Left ventricle myocardium superior (tissue), 1 donor: ENCODE measurements around the gene TMED1. TPM values are rescaled to one million over a fixed set of nuclear protein-coding genes. Genes with fewer than 3 reads are reported as not detected.
"Not testable (repeated sequence)": the region's sequence is repeated elsewhere in the genome, so short reads cannot be mapped to it uniquely, and the experiment has no call there.

Source experiments
- ATAC-seq: fragments of 200-7000 bp; cut with Tn5 transposase; one replicate; pipeline ENCODE4 v1.9.1; 2020; ENCODE audit warnings: mild to moderate bottlenecking, moderate library complexity
- DNase-seq: peaks from one replicate; pipeline ENCODE4 v3.0.0-alpha.2; 2020
- intact Hi-C: fragments of 100-400 bp; cut with micrococcal nuclease; formaldehyde crosslinking; loops from one replicate; pipeline ENCODE4 v1.11.0; 2022
- total RNA-seq: library from RNA; stranded (reverse); fragmentation: NEBNext Ultra II Directional; extraction: Animal tissue kit (Norgen Biotek cat#: 25700); gene quantifications from one replicate; pipeline ENCODE4 v1.2.1, GENCODE V29; 2021
- donor health status: DM: no; HTN: yes; CAD: no; lungs with severe emphysema.

TMED1 gene
- total RNA-seq, 1 donor from 2014 or later: 29.8 TPM

DNA sequence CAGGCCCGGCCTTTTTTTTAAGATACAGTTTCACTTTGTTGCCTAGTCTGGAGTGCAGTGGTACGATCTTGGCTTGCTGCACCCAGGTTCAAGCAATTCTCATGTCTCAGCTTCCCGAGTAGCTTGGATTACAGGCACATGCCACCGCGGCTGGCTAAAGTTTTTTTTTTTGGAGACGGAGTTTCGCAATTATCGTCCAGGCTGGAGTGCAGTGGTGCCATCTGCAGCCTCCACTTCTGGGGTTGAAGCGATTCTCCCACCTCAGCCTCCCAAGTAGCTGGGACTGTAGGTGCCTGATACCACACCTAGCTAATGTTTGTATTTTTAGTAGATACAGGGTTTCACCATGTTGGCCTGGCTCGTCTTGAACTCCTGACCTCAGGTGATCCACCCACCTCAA lies 30.5 kb upstream of the TMED1 start:
- DNase-seq: no peak
- ATAC-seq: no peak
- intact Hi-C loops: loop anchor here (10.0 kb wide), 1 partner anchor 152 kb away; the partner anchor contains the start of gene DNM2

DNA sequence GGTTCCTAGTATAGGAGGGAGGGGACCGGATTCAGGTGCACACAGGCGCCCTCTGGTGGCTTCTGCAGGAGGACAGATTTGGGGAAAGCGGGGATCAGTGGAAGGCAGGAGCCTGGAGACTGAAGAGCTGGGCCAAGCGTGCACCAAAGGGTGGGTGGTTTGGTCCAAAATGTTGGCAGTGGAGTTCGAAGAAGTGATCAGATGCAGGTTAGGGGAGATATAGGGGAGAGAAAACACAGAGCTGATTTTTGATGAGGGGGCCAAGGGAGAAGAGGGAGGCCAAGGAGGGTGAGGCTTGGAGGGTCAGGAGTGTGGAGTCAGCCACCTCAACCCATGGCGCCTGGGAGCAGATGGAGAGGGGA lies 28.5 kb upstream of the TMED1 start:
- intact Hi-C loops: loop anchor here (10.0 kb wide), 1 partner anchor 150 kb away; the partner anchor contains the start of gene DNM2
- DNase-seq (peak; percentile 91), ATAC-seq (peak; percentile 83)

DNA sequence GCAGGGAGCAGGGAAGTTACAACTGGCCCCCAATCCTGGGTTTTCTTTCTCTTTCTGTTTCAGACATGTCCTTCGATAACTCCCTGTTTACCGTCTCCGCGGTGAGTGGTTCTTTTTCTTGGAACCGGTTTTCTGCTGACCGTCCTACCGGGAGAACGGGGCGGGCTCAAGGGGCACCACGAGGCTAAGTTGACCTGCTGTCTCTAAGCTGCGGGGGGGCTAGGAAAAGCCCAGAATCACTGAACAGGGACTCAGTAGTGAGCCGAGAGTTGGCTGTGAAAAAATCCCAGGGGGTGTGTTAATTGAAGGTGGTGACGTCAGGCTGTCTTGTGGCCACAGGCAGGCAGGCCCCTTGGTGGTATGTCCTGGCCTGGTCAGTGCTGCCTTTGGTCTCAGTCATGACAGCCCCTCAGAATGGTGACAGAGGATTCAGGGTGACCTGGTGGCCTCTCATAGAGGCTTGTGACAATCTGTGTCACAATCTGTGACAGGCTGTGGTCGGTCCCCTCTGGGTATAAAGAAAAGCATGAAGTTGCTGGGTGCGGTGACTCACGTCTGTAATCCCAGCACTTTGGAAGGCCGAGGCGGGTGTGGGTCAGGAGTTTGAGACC lies 27.2 kb upstream of the TMED1 start:
- no peak for DNase-seq
- intact Hi-C loops: loop anchor here (10.0 kb wide), 1 partner anchor 148 kb away; the partner anchor contains the start of gene DNM2
- peak; percentile 13 for ATAC-seq

DNA sequence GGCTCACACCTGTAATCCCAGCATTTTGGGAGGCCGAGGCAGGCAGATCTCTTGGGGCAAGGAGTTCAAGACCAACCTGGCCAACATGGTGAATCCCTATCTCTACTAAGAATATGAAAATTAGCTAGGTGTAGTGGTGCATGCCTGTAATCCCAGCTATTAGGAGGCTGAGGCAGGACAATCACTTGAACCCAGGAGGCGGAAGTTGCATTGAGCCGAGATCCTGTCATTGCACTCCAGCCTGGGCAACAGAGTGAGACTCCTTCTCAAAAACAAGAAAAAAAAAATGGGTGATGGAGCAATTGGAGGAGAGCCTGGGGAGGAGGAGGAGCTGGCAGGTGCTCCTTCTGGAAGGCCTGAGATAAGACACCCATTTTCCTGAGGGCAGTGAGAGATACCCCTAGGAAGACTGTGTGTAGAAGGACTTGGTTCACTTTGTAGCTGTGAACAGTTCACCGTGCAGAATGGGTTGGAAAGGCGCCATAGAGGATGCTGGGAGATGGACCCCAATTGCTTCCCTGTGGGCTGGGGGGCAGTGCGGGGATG lies 26.6 kb upstream of the TMED1 start:
- ATAC-seq (no peak), DNase-seq (no peak)
- intact Hi-C loops: loop anchor here (10.0 kb wide), 1 partner anchor 148 kb away; the partner anchor contains the start of gene DNM2

DNA sequence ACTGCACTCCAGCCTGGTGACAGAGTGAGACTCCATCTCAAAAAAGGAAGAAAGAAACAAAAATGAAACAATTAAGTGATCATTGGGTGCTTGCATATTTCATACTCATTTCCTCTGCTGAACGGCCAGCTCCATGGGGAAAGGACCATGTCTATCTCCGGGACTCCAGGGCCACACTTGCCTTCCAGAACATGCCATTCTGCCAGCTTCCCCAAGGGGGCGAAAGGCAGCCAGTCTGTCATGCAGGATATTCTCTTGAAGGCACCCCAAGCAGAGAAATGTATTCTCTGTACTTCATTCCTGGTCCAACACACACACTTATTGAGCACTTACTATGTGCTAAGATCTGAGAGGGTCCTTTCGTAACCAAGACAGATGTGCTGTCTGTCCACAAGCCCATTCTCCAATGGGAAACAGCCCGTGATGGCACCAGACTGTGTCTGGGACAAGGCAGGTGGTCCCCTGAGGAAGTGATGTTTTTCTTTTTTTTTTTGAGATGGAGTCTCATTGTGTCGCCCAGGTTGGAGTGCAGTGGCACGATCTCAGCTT lies 25.2 kb upstream of the TMED1 start:
- DNase-seq (no peak), ATAC-seq (no peak)
- intact Hi-C loops: loop anchor here (10.0 kb wide), 1 partner anchor 146 kb away; the partner anchor contains the start of gene DNM2

DNA sequence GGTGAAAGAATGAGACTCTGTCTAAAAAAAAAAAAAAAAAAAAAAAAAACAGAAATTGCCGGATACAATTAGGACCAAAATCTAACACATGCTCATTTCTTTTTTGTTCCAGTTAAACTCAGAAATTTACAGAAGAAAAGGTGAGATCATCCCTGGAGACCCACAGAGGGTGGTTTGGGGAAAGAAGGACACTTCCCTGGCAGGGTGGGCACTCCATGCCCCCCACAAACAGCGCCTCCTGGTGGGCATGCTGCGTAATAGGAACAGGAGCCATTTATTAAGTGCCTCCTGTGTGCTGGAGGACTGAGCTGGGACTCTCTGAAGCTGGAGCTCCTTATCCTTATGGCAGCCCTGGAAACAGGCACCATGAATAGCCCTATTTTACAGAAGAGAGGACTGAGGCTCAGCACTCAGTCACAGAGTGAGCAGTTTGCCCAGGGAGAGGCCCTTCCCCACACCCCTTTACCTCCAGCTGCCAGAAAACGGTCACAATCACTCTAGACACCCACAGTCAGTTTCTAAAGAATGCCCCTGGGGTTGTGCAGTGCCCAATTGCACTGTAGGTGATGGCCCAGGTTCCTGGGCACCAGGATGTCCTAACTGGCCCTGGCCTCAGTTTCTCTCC lies 22.3 kb upstream of the TMED1 start:
- DNase-seq (no peak), ATAC-seq (no peak)
- intact Hi-C loops: no loop called here

DNA sequence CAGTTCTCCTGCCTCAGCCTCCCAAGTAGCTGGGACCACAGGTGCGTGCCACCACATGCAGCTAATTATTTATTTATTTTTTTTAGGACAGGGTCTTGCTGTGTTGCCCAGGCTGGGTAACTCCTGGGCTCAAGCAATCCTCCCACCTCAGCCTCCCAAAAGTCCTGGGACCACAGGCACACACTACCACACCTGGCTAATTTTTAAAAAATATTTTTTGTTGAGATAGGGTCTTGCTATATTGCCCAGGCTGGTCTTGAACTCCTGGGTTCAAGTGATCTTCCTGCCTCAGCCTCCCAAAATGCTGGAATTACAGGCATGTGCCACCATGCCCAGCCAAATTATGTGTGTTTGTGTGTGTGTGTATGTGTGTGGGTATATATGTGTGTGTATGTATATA lies 20.9 kb upstream of the TMED1 start:
- not testable (repeated sequence) for ATAC-seq

DNA sequence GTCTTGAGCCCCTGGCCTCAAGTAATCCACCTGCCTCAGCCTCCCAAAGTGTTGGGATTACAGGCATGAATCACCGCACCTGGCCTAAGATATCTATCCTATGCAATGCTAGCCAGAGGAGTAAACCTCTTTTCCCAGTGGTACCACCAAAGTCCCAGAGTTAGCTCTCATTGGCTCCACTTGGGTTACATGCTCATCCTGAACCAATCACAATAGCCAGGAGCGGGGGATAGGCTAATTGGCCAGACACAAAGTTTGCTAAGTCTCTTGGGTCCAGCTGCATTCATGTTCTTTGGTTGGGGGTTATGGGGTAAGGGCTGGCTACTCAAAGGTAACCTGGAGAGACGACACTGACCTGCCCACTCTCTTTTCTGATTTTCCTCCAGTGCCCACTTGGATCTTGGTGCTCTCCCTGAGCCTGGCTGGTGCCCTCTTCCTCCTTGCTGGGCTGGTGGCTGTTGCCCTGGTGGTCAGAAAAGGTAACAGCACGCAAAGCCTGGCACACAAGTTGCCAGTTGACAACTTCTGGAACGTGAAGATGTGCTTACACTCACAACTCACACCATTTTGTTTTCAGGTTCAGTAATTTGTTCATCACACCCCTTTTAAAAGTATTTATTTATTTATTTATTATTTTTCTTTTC lies 20.0 kb upstream of the TMED1 start:
- DNase-seq: no peak
- ATAC-seq: no peak
- intact Hi-C loops: no loop called here

More for the DNA sequence above, 20.9 kb upstream of the TMED1 start:
- DNase-seq, intact Hi-C loops: not testable (repeated sequence)

DNA sequence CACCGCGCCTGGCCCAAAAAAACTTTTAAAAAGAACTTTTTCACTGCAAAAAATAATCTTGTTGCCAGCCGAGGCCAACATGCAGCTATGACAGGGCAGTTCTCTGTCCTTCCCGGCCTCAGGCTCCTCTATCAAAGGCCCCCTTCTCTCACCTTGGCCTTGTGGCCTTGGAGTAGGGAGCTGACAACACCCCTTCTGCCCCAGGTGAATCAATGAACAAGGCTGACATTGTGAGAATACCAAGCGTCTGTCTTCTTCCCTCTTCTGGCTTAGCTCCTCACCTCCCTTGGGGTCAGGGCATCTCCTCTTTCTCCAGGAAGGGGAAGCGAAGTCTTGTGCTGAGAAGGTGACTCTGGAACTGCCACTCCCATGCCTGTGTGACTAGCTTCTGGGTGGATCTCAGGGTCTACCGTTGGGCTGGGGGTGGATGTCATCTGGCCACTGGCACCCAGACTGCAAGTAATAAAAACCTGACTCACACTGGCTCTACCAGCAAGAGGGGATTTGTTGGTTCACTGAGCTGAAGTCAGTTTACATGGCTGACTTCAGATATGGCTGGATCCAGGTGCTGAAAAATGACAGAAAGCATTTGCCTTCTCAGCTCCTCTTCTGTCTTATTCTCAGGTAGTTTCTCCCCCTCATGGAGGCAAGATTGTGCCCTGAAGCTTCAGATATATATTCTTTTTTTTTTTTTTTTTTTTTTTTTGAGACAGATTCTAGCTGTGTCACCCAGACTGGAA lies 18.5 kb upstream of the TMED1 start:
- DNase-seq (no peak), ATAC-seq (no peak)
- intact Hi-C loops: no loop called here

DNA sequence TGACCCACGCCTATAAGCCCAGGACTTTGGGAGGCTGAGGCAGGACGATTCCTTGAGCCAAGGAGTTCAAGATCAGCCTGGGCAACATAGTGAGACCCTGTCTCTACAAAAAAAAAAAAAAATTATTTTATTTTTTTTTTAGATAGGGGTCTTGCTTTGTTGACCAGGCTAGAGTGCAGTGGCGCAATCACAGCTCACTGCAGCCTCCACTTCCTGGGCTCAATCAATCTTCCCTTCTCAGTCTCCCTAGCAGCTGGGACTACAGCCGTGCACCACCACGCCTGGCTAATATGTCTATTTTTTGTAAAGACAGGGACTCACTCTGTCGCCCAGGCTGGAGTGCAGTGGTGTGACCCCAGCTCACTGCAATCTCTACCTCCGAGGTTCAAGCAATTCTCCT lies 16.9 kb upstream of the TMED1 start:
- intact Hi-C loops: no loop called here
- DNase-seq (no peak), ATAC-seq (no peak)

DNA sequence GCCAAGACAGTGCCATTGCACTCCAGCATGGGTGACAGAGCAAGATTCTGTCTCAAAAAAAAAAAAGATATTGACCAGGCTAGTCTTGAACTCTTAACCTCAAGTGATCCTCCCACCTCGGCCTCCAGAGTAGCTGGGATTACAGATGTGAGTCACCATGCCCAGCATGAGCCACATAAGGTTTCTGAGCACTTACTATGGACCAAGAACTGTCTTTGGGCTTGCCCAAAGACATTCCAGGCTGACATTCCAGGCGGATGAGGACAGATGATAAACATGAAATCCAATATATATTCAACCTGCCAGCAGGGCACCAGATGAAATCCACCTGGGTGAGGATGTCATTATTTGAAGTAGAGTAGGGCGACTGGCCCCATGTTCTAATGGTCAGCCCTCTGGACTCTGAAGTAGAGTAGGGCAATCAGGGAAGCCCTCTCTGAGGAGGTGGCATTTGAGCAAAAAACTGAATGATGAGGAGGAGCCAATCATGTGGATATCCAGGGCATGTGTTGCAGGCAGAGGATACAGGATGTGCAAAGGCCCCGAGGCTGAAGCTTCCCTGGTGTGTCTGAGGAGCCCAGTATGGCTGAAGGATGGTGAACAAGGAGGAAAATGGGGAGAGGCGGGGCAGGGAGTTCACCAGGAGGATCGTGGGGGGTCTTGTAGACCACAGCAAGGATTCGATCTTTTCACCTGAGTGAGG lies 16.2 kb upstream of the TMED1 start:
- ATAC-seq (no peak), DNase-seq (no peak)
- intact Hi-C loops: no loop called here

DNA sequence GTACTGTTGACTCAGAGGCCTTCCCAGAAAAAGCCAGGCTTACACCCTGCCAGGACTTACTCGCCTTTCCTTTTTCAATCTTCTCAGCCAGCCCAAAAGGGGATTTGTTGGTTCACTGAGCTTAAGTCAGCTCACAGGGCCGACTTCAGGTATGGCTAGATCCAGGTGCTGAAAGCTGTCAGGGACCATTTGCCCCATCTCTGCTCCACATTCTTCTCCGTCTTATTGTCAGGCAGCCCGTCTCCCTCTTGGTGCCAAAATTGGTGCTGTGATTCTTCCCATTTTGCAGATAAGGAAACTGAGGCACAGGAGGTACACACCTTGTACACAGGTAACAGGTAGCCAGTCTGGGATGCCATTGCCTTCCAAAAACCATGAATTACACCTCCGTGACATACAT lies 14.6 kb upstream of the TMED1 start:
- DNase-seq: no peak

DNA sequence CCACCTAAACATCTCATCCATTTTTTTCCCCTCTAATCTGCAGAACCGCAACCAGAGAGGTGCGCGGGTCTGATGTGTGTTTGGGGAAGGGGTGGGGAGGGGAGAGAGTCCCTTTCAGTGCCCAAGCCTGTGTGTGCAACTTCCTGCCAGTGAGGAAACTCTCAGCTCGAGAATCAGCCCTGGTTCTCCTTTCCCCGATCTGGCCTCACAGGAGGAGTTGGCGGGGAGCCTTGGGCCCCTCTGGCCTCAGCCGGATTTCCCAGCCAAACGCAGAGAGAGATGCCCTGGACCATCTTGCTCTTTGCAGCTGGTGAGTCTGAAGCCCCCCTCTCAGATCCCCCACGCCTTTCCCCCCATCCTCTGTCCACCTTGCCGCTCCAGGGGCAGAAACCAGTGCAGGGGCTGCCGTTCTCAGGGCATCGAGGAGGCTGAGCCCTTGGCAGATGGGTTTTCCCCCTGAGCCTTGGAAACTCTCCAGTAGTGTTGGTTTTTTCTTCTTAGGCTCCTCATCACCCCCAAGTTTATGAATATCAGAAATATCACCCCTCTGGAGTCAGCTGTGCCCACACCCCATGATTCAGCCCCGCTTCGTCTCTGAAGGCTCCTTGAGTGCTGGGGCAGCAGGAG lies 12.3 kb upstream of the TMED1 start, which contains the start of gene C19orf38:
Gene C19orf38 (plus strand): TSS at position 186 of the 627 bp plus-strand sequence. CDS start 94 bp downstream, at position 280.
- intact Hi-C loops: no loop called here

More for the DNA sequence above, 14.6 kb upstream of the TMED1 start:
- intact Hi-C loops: no loop called here
- ATAC-seq: no peak

DNA sequence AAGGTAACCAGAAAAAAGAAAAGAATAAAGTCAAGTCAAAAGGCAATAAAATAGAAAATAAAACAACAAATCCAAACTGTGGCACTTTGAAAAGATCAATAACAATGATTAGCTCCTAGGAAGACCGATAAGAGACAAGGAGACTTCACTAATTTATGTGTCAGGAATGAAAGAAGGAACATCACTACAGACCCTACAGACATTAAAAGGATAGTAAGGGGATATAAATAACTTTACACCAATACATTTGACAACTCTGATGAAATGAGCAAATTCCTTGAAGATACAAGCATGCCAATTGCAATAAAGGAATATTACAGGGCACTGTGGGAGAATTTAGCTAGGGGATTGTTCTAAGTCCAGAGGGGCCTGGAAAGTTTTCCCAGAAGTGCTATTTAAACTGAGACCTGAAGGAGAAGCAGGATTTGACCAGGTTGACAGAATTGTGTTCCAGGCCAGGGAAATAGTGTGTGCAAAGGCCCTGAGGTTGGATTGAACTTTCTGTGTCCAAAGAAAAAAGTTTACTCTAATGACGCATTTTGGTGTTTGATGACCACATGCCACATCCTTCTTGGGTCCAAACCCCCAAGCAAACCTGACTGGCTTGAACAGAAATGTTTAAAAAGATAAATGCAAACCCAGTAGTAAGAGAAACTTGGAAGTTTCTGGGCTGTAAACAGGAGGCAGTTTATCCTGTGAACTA lies 10.6 kb upstream of the TMED1 start:
- DNase-seq (no peak), ATAC-seq (no peak)
- intact Hi-C loops: no loop called here

More for the DNA sequence above, 12.3 kb upstream of the TMED1 start, which contains the start of gene C19orf38:
- DNase-seq: no peak
- peak; percentile 35 for ATAC-seq

DNA sequence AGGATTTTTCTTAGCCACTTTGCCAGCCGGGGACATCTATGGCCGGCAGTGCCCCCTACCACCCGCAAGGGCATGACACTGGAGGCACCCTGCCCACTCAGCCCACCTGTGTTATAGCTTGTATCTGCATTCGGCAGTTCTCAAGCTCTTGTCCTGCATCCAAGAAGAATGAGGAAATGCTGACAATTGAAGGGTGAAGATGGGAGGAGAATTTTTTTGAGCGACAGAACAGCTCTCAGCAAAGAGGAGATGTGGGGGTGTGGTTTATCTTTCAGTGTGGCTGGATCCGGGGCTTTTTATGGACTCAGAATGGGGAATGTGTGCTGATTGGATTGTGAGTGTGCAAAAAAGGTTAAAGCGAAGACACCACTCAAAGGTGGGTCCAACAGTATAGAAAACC lies 6.8 kb upstream of the TMED1 start:
- intact Hi-C loops: no loop called here
- no peak for ATAC-seq
- no peak for DNase-seq

DNA sequence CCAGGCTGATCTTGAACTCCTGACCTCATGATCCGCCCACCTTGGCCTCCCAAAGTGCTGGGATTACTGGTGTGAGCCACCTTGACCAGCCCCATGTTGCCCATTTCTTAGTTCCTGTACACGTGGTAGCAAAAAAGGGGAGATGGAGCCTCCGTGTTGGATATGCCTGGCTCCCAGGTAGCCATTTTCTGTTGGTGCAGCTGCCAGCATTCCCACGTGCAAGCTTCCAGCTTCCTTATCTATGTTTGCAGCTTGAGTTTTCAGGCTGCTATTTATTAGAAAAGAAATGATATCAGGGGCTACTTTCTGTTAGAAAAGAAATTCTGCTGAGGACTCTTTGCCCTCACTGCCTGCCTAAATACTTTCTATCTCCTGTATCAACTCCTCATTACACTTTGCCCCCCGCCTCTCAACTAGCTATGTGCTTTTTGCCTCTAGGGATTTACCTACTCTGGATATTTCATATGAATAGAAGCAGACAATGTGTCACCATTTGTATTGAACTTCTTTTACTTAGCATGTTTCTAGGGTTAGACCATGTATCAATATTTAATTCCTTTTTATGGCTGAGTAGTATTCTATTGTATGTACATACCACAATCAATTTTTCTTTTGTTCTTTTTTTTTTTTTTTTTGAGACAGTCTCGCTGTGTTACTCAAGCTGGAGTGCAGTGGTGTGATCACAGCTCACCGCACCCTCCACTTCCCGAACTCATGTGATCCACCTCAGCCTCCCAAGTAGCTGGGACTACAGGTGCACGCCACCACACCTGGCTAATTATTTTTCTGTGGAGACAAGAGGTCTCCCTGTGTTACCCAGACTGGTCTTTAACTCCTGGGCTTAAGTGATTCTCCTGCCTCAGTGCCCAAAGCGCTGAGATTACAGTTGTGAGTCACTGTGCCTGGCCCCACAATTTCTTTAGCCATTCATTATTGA lies 3.4 kb upstream of the TMED1 start:
- DNase-seq: no peak
- intact Hi-C loops: no loop called here
- ATAC-seq: no peak
